RPMI8226 (cell line): ENCODE results near the gene COL19A1.

Experiments
- DNase-seq: peaks from one replicate; pipeline ENCODE4 v3.0.0-alpha.2; 2015

Gene COL19A1

DNA sequence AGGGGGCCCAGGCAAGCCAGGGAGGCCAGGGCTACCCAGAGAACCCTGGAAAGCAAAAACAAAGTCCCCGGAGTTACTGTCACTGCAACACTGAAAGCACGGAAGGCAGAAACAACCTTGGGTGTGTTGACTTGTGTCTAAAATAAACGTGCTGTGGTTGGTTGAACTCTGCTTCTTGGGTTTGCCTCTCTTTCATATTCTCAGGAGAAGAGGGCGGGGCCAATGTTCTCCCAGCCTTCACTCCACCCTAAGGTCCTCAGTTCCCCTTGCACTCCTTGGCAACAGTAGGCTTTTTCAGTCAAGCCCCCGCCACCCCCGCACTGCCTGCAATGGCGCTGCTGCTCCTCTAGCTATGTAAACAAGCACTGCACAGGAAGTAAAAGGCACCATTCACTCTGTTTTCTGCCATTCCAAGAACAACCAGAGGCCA, 375.6 kb downstream of the COL19A1 start:
- DNase-seq, result peak; percentile 12

DNA sequence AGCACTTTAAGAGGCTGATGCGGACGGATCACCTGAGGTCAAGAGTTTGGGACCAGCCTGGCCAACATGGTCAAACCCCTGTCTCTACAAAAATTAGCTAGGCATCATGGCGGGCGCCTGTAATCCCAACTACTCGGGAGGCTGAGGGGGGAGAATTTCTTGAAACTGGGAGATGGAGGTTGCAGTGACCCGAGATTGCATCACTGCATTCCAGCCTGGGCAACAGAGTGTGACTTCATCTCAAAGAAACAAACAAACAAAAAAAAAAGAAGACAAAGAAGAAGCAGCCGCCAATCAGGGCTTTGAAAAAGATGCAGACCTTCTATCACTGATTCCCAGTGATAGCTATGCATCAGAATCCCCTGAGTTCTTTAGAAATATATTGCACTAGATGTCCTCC, 379.8 kb downstream of the COL19A1 start:
- no peak for DNase-seq

DNA sequence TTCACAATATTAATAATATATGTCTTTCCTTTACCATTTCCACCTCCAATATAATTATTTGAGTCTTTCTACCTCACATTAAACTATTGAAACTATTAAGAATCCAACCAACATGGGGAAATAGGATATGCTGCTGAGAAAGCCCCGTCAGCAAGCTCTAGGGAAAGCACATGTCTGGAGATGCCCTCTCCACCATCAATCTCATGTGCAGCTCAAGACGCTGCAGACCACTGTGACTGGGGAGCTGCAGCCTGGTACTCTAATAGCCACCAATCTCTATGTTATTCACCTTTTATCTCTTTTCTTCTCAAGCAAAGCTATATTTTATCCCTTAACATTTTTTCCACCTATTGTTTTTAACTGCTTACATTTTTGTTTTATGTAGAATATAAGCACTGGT, 386.2 kb downstream of the COL19A1 start:
- DNase-seq, result no peak

DNA sequence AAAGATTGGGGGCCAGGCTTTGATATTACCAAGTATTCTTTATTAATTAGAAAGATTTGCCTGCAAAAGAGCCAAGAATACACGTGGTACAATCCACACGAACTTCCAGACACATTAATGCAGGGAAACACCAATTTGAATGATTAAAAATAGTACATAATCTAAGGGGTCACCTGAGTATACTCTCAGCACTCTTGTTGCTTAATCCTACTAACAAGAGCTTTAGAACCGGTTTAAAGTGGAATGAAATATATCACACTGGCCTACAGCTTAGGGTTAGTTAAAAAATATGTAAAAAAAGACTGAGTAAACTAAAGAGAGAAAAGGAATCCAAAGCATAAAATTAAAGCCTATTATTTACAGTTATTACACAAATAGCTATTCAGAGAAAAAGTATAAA, 387.6 kb downstream of the COL19A1 start:
- DNase-seq, result no peak

DNA sequence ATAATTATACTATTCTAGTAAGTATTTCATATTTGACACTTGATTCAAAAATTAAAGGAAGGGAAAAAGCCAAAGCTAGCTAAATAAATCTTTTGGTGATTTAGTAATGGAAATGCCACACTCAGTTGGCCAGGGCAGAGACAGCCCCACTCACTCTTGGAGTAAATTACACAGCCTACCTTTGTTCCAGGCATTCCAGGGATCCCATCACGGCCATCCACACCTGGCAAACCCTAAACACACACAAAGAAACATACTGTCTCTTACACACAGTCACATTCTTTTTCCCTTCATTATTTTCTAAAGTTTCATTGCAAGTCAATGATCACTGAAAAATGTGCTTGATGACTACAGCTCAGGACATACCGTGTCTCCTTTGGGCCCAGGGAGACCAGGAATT, 388.4 kb downstream of the COL19A1 start:
- no peak for DNase-seq

DNA sequence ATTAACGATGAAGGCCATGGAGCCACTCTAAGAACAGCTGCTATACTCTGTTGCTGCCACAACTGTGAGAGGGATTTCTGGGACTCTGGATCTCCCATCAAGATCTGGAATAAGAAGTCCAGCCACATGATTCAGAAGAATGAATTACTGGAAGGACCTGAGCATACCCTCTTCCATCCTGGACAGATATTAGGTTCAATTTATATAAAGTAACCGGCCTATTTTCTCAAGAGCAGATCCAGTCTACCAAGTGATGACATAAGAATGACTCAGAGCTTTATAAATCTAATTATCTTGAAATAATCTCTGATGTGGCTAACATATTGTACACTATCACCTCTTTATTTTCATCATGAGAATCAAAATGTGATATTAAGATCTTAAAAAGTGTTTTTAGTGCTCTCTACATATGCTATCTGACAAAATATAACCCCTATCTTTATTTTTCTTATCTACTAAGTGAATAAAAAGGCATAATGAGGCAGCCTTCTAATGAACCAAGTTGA, 391.5 kb downstream of the COL19A1 start:
- DNase-seq, result no peak

DNA sequence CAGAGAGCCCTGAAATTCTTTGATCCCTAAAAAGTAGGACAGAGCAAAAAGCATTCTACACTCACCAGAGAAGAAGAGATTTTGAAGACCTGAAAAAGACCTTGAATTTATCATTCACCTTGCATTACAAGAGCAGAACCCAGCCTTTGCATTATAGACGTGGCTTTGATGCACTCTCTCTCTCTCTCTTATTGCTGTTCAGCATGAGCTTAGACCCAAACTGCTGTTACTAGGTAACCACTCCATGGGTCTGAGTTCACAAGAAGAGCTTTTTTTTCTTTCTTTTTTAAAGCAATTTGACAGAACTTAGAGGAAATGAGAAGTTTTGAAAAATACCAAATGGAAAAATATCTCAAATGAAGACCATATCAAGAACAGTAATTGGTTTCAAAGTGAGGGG, 392.1 kb downstream of the COL19A1 start:
- DNase-seq, result no peak
